ENCODE measurements around the gene RXRB. TPM values are rescaled to one million over a fixed set of nuclear protein-coding genes. Genes with fewer than 3 reads are reported as not detected.

Gene RXRB
- total and polyA plus RNA-seq, 8 donors = 35.4 to 76.2 (median 61.9) TPM

DNA sequence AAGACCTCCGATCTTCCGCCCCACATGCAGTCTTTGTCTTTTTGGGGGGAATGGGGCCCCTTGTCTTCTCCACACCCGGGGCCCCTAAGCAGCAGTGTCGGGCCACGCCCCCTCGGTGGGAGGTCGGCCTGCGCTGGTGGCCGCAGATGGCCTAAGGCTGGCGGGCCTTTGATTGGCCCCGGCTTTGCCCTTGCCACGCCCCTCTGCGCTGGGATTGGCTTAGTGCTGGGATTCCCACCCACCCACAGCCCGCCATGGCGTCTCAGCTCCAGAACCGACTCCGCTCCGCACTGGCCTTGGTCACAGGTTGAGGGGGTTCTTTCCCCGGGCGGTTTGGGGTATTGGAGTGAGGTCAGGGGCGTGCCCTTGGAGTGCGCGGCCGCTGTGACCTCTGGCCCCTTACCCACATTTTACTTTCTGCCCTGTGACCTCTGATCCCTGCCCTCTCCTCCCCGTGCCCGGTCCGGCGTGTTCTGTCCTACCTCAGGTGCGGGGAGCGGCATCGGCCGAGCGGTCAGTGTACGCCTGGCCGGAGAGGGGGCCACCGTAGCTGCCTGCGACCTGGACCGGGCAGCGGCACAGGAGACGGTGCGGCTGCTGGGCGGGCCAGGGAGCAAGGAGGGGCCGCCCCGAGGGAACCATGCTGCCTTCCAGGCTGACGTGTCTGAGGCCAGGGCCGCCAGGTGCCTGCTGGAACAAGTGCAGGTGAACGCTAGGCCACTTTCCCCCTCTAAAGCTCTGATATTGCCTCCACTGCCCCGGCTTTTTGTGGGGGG is 4.1 kb upstream of the RXRB start, which contains the start of gene HSD17B8:
Gene HSD17B8 (plus strand): TSS at position 241 of the 776 bp plus-strand sequence. CDS start 14 bp downstream, at position 255.
- intact Hi-C loops (cut with DNase I) = no loop called here
- peak; percentile 74 for ATAC-seq

DNA sequence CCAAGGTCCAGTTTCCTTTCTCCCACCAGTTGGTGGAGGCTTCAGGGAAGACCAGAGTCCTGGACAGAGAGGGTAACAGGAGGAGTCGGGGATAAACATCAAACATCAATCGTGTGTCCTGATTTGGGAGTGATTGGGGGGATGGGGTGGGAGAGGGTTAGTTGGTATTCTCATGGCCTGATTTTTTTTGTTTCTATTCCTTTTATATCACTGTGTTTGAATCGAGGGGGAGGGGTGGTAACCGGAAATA is 3.6 kb upstream of the RXRB start:
- TF ChIP-seq, protein P1, sequence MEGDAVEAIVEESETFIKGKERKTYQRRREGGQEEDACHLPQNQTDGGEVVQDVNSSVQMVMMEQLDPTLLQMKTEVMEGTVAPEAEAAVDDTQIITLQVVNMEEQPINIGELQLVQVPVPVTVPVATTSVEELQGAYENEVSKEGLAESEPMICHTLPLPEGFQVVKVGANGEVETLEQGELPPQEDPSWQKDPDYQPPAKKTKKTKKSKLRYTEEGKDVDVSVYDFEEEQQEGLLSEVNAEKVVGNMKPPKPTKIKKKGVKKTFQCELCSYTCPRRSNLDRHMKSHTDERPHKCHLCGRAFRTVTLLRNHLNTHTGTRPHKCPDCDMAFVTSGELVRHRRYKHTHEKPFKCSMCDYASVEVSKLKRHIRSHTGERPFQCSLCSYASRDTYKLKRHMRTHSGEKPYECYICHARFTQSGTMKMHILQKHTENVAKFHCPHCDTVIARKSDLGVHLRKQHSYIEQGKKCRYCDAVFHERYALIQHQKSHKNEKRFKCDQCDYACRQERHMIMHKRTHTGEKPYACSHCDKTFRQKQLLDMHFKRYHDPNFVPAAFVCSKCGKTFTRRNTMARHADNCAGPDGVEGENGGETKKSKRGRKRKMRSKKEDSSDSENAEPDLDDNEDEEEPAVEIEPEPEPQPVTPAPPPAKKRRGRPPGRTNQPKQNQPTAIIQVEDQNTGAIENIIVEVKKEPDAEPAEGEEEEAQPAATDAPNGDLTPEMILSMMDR (IDR thresholded peaks at IDR 0.05) = no peak
- Histone ChIP-seq H3K4me3 (peak overlapping the region in 1 of 2 donors; percentile 63), H3K4me1 (peaks cover 37 to 72% of the 10 kb centered on the region in 2 donors), H3K27ac (no peak overlapping the region), H3K36me3 (peaks cover 0 to 26% of the 10 kb centered on the region in 2 donors), H3K9me3 (no peaks in the 10 kb centered on the region), H3K27me3 (no peaks in the 10 kb centered on the region)
- intact Hi-C loops (cut with DNase I) = no loop called here
- DNase-seq (no peak), ATAC-seq (no peak)

More for the DNA sequence above, 4.1 kb upstream of the RXRB start, which contains the start of gene HSD17B8:
- H3K4me1 ChIP-seq = peaks cover 32 to 72% of the 10 kb centered on the region in 2 donors
- DNase-seq = peak; percentile 87 to 97 (median 96)
- TF ChIP-seq, protein P1 (IDR thresholded peaks at IDR 0.05) = no peak
- peaks cover 0 to 28% of the 10 kb centered on the region in 2 donors for H3K36me3 ChIP-seq
- H3K9me3 ChIP-seq = no peaks in the 10 kb centered on the region
- H3K27ac ChIP-seq = peak within 1 kb of the TSS; percentile 44 to 68
- H3K4me3 ChIP-seq = peak within 1 kb of the TSS; percentile 62 to 63
- no peaks in the 10 kb centered on the region for H3K27me3 ChIP-seq

DNA sequence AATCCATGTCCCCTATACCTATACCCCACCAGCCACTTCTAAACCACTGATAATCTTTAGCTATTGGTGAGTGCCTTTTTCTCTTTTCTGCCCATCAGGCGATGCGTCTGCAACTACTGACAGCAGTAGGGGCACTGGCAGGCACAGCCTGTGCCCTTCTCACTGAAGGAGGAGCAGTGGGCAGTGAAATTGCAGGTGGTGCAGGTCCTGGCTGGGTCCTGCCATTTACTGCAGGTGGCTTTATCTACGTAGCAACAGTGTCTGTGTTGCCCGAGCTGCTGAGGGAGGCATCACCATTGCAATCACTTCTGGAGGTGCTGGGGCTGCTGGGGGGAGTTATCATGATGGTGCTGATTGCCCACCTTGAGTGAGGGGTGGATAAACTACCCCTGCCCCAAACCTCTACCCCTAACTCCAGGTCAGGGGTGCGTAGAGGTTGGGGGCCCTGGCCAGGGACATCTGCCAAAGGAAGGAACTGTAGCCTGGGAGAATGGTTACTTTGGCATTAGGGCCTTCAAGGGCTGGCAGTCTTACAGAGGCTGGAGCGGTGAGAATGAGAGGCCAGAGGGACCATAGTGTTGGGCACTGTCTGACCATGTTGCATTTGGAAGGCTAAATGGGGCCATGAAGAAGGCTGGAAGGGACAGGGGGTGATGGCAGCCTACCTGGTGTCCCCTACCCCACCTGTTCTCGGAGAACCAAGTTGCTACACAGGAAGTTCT is 3.1 kb upstream of the RXRB start:
- intact Hi-C loops (cut with DNase I) = no loop called here
- Histone ChIP-seq H3K4me1 (peaks cover 36 to 72% of the 10 kb centered on the region in 2 donors), H3K27ac (no peak overlapping the region), H3K27me3 (no peaks in the 10 kb centered on the region), H3K4me3 (peak overlapping the region in 1 of 2 donors; percentile 63), H3K9me3 (no peaks in the 10 kb centered on the region), H3K36me3 (peaks cover 0 to 26% of the 10 kb centered on the region in 2 donors)
- no peak for DNase-seq
- no peak for ATAC-seq
- TF ChIP-seq, protein P1 (IDR thresholded peaks at IDR 0.05) = no peak

DNA sequence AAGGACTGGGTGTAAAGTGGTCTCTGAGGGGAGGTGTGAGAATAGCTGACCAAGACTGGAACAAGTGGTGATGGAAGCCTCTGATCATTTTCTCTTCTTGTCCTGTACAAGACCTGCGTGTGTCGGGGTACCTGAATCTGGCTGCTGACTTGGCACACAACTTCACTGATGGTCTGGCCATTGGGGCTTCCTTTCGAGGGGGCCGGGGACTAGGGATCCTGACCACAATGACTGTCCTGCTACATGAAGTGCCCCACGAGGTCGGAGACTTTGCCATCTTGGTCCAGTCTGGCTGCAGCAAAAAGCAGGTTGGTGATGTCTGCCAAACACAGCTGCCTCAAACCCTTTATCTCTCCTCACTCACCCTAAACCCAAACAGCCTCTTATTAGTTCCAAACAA is 2.3 kb upstream of the RXRB start:
- ATAC-seq (no peak), DNase-seq (no peak)
- H3K36me3 ChIP-seq = peaks cover 0 to 26% of the 10 kb centered on the region in 2 donors
- TF ChIP-seq, protein P1 (IDR thresholded peaks at IDR 0.05) = no peak
- H3K27ac ChIP-seq = no peak overlapping the region
- intact Hi-C loops (cut with DNase I) = no loop called here
- no peaks in the 10 kb centered on the region for H3K27me3 ChIP-seq
- H3K4me1 ChIP-seq = peaks cover 43 to 80% of the 10 kb centered on the region in 2 donors
- H3K9me3 ChIP-seq = no peaks in the 10 kb centered on the region
- peak overlapping the region in 1 of 2 donors; percentile 96 for H3K4me3 ChIP-seq

DNA sequence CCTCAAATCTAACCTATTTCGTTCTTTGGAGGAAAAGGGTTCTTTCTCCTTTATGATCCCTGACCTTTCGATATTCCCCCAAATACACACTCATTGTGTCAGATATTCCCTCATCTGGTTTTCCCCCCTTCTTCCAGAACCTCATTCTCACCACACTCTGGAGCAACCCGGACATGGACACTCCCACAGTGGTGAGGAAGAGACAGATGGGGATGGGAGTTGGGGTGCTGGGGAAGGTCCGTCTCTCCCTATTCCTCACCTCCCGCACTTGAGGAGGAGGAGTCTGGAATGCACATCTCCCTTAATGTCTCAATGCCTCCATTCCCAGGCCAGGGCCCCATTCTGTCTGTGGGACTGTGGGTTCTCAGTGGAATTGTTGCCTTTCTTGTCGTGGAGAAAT is 1.5 kb upstream of the RXRB start:
- Histone ChIP-seq H3K36me3 (peaks cover 0 to 33% of the 10 kb centered on the region in 2 donors), H3K4me1 (peaks cover 42 to 79% of the 10 kb centered on the region in 2 donors), H3K27ac (peak overlapping the region in 1 of 2 donors; percentile 95), H3K27me3 (no peaks in the 10 kb centered on the region), H3K9me3 (no peaks in the 10 kb centered on the region), H3K4me3 (peak overlapping the region; percentile 96)
- intact Hi-C loops (cut with DNase I) = no loop called here
- DNase-seq = no peak
- no peak for ATAC-seq
- TF ChIP-seq, protein P1 (IDR thresholded peaks at IDR 0.05) = no peak

All from left lung (tissue), 10 donors.